ENCODE measurements around the gene PIK3C3.

- TF ChIP-seq CTCF (IDR thresholded peaks at IDR 0.05) (no peak), EP300 (IDR thresholded peaks at IDR 0.05) (no peak)
Observed at GRCh38 chr18:42067518-42067917, 112.5 kb downstream of the PIK3C3 start.
